Muscle of leg (tissue), 11 donors: Measurements from ENCODE around the gene RPS10. TPM values are rescaled to one million over a fixed set of nuclear protein-coding genes. Genes with fewer than 3 reads are reported as not detected.
A peak's percentile ranks its signal among the peaks of the same experiment; 100 is the strongest.

Experiments used
- DNase-seq: peaks from one replicate; pipeline ENCODE4 v3.0.0; 2013
- H3K27ac ChIP-seq: one replicate; pipeline ENCODE4 v1.5.1; 2013; ENCODE audit warnings: mild to moderate bottlenecking, low read length, control low read depth
- H3K27me3 ChIP-seq: one replicate; pipeline ENCODE4 v1.6.1; 2013; ENCODE audit warnings: low read length; ENCODE audit not compliant: control insufficient read depth, insufficient read depth
- H3K36me3 ChIP-seq: one replicate; pipeline ENCODE4 v1.6.1; 2013; ENCODE audit warnings: low read length; ENCODE audit not compliant: control insufficient read depth, insufficient read depth
- H3K4me1 ChIP-seq: one replicate; pipeline ENCODE4 v1.6.1; 2013; ENCODE audit warnings: low read length; ENCODE audit not compliant: control insufficient read depth, insufficient read depth
- H3K4me3 ChIP-seq: one replicate; pipeline ENCODE4 v1.5.1; 2013; ENCODE audit warnings: low read length, control low read depth
- H3K9me3 ChIP-seq: replicated peaks from 2 replicates; pipeline ENCODE4 v1.6.1; 2013; ENCODE audit warnings: low read depth, low read length; ENCODE audit not compliant: control insufficient read depth
- WGBS: methylation state at CpG from one replicate; pipeline ENCODE4 v1.1.5; 2013; ENCODE audit warnings: missing lambda C conversion rate; ENCODE audit not compliant: insufficient coverage; 5-methylcytosine and 5-hydroxymethylcytosine counted together
- polyA plus RNA-seq, 8 donors: library from polyadenylated mRNA; unstranded; fragments of 120-200 nt; gene quantifications; one replicate each; pipeline versions ENCODE4 v1.2.1 to v1.2.3, GENCODE V29; 2013; ENCODE audit warnings: inconsistent platforms in 1 of 8, low replicate concordance in 1 of 8; ENCODE audit not compliant: insufficient read length in 8 of 8, insufficient read depth in 1 of 8
- total RNA-seq: library from RNA; stranded (reverse); fragments of 120-200 nt; gene quantifications from one replicate; pipeline ENCODE4 v1.2.4, GENCODE V29; 2013

RPS10 gene
- total and polyA plus RNA-seq, 9 donors = 1,692 to 3,799 (median 1,893) TPM

GRCh38 chr6:34436803-34437643 lies 11.2 kb upstream of the RPS10 start:
- Histone ChIP-seq H3K36me3 (no peaks in the 10 kb centered on the region), H3K27ac (no peak overlapping the region)
- WGBS = 93% methylated on average over 32 of the region's 38 CpGs

GRCh38 chr6:34435916-34436315 lies 10.0 kb upstream of the RPS10 start:
- H3K9me3 ChIP-seq = no peaks in the 10 kb centered on the region
- no peaks in the 10 kb centered on the region for H3K36me3 ChIP-seq
- H3K4me1 ChIP-seq = no peaks in the 10 kb centered on the region
- no peak overlapping the region for H3K4me3 ChIP-seq
- H3K27me3 ChIP-seq = peaks cover 2% of the 10 kb centered on the region
- 70% methylated on average over 2 of the region's 5 CpGs for WGBS
- H3K27ac ChIP-seq = no peak overlapping the region
- DNase-seq = no peak

More at GRCh38 chr6:34436803-34437643, 11.2 kb upstream of the RPS10 start:
- Histone ChIP-seq H3K9me3 (no peaks in the 10 kb centered on the region), H3K4me3 (no peak overlapping the region), H3K4me1 (no peaks in the 10 kb centered on the region), H3K27me3 (no peaks in the 10 kb centered on the region)
- no peak for DNase-seq

GRCh38 chr6:34425132-34425497 lies 754 bp downstream of the RPS10 start:
- Histone ChIP-seq H3K36me3 (peaks cover 40% of the 10 kb centered on the region), H3K27ac (peak overlapping the region; percentile 87), H3K4me1 (peaks cover 9% of the 10 kb centered on the region), H3K9me3 (no peaks in the 10 kb centered on the region), H3K27me3 (no peaks in the 10 kb centered on the region), H3K4me3 (peak overlapping the region; percentile 97)
- 9% methylated on average over 5 of the region's 10 CpGs for WGBS
- no peak for DNase-seq

GRCh38 chr6:34424200-34425131 lies 1.4 kb downstream of the RPS10 start:
- Histone ChIP-seq H3K36me3 (peaks cover 46% of the 10 kb centered on the region), H3K27ac (no peak overlapping the region)
- WGBS = 98% methylated on average over 11 of the region's 19 CpGs

GRCh38 chr6:34423254-34423653 lies 2.6 kb downstream of the RPS10 start:
- DNase-seq = no peak
- peaks cover 9% of the 10 kb centered on the region for H3K4me1 ChIP-seq
- H3K27ac ChIP-seq = no peak overlapping the region
- H3K27me3 ChIP-seq = no peaks in the 10 kb centered on the region
- WGBS = 96% methylated on average over 4 of the region's 5 CpGs
- no peak overlapping the region for H3K4me3 ChIP-seq
- H3K36me3 ChIP-seq = peaks cover 52% of the 10 kb centered on the region
- H3K9me3 ChIP-seq = no peaks in the 10 kb centered on the region

More at GRCh38 chr6:34424200-34425131, 1.4 kb downstream of the RPS10 start:
- DNase-seq = no peak
- Histone ChIP-seq H3K27me3 (no peaks in the 10 kb centered on the region), H3K4me1 (peaks cover 9% of the 10 kb centered on the region), H3K9me3 (no peaks in the 10 kb centered on the region), H3K4me3 (peak overlapping the region; percentile 97)

- H3K4me3 ChIP-seq = no peak overlapping the region
- H3K27ac ChIP-seq = no peak overlapping the region
- WGBS = 100% methylated on average over 1 of the region's 5 CpGs
- peaks cover 65% of the 10 kb centered on the region for H3K36me3 ChIP-seq
- no peaks in the 10 kb centered on the region for H3K4me1 ChIP-seq
- H3K27me3 ChIP-seq = no peaks in the 10 kb centered on the region
- H3K9me3 ChIP-seq = no peaks in the 10 kb centered on the region
- DNase-seq = no peak
Measured at GRCh38 chr6:34418367-34418766, 7.5 kb downstream of the RPS10 start.

GRCh38 chr6:34416877-34417371 lies 8.9 kb downstream of the RPS10 start:
- no peaks in the 10 kb centered on the region for H3K9me3 ChIP-seq
- no peaks in the 10 kb centered on the region for H3K27me3 ChIP-seq
- no peak overlapping the region for H3K4me3 ChIP-seq
- no peak overlapping the region for H3K27ac ChIP-seq
- H3K4me1 ChIP-seq = no peaks in the 10 kb centered on the region
- no peak for DNase-seq
- H3K36me3 ChIP-seq = peaks cover 51% of the 10 kb centered on the region
- 79% methylated on average over 7 of the region's 7 CpGs for WGBS

- Histone ChIP-seq H3K4me1 (no peaks in the 10 kb centered on the region), H3K27ac (peak overlapping the region; percentile 48), H3K36me3 (peaks cover 41% of the 10 kb centered on the region), H3K9me3 (no peaks in the 10 kb centered on the region), H3K4me3 (no peak overlapping the region), H3K27me3 (no peaks in the 10 kb centered on the region)
- DNase-seq = peak; percentile 95
- 53% methylated on average over 6 of the region's 11 CpGs for WGBS
Measured at GRCh38 chr6:34414999-34415858, 10.6 kb downstream of the RPS10 start.

GRCh38 chr6:34412643-34413214 lies 13.1 kb downstream of the RPS10 start:
- no peaks in the 10 kb centered on the region for H3K27me3 ChIP-seq
- DNase-seq = no peak
- no peak overlapping the region for H3K4me3 ChIP-seq
- H3K27ac ChIP-seq = no peak overlapping the region
- no peaks in the 10 kb centered on the region for H3K9me3 ChIP-seq
- 100% methylated on average over 3 of the region's 5 CpGs for WGBS
- H3K4me1 ChIP-seq = no peaks in the 10 kb centered on the region
- H3K36me3 ChIP-seq = peaks cover 23% of the 10 kb centered on the region
